CD4-positive, alpha-beta memory T cell (primary cell): Measurements from ENCODE around the gene MYO18B. TPM values are rescaled to one million over a fixed set of nuclear protein-coding genes. Genes with fewer than 3 reads are reported as not detected.

Experiments used
- CTCF ChIA-PET: fragments of 350-600 bp; sonication (Branson Sonifier 250); formaldehyde crosslinking; loops from one replicate; lab custom pipeline; 2021; ENCODE audit warnings: inconsistent platforms; ENCODE audit not compliant: partially characterized antibody; lab: Charles Lee
- POLR2A ChIA-PET: fragments of 350-600 bp; sonication (Branson Sonifier 250); formaldehyde crosslinking; loops from one replicate; lab custom pipeline; 2021; ENCODE audit not compliant: partially characterized antibody; lab: Charles Lee
- DNase-seq, 5 donors: peaks; one replicate each; pipeline versions ENCODE4 v3.0.0 to v3.0.0-alpha.2; 2020 to 2022; ENCODE audit warnings: mixed read lengths in 1 of 5
- H3K27ac ChIP-seq: one replicate; pipeline ENCODE4 v1.7.0; 2013; ENCODE audit warnings: low read depth, low read length
- H3K27me3 ChIP-seq: 2 replicates; pipeline ENCODE4 v1.7.0; 2013; ENCODE audit warnings: mild to moderate bottlenecking, low read length, moderate library complexity; ENCODE audit not compliant: insufficient read depth
- H3K36me3 ChIP-seq: 2 replicates; pipeline ENCODE4 v1.7.0; 2013; ENCODE audit warnings: mild to moderate bottlenecking, low read length, moderate library complexity; ENCODE audit not compliant: insufficient read depth
- H3K4me1 ChIP-seq: 2 replicates; pipeline ENCODE4 v1.7.0; 2013; ENCODE audit warnings: mild to moderate bottlenecking, low read length, moderate library complexity; ENCODE audit not compliant: insufficient read depth
- H3K4me3 ChIP-seq, 2 donors: one replicate each; pipeline ENCODE4 v1.7.0; 2013; ENCODE audit warnings: low read length in 2 of 2, mild to moderate bottlenecking in 1 of 2
- H3K9me3 ChIP-seq, 2 donors: one replicate each; pipeline ENCODE4 v1.7.0; 2013; ENCODE audit warnings: low read length in 2 of 2, control low read depth in 1 of 2; ENCODE audit not compliant: control insufficient read depth in 1 of 2
- H3K27ac Mint-ChIP-seq, 7 donors: one replicate each; pipeline ENCODE4 v1.8.0; 2020 to 2021; ENCODE audit warnings: mixed read lengths in 7 of 7, mild to moderate bottlenecking in 6 of 7, inconsistent platforms in 3 of 7, moderate library complexity in 3 of 7
- H3K27me3 Mint-ChIP-seq, 2 donors: one replicate each; pipeline ENCODE4 v1.8.0; 2020 to 2021; ENCODE audit warnings: mixed read lengths in 2 of 2
- H3K36me3 Mint-ChIP-seq, 2 donors: one replicate each; pipeline ENCODE4 v1.8.0; 2020 to 2021; ENCODE audit warnings: mixed read lengths in 2 of 2, inconsistent platforms in 1 of 2, mild to moderate bottlenecking in 1 of 2
- H3K4me1 Mint-ChIP-seq, 4 donors: one replicate each; pipeline ENCODE4 v1.8.0; 2020 to 2021; ENCODE audit warnings: mixed read lengths in 4 of 4, mild to moderate bottlenecking in 1 of 4
- H3K4me3 Mint-ChIP-seq, 8 donors: one replicate each; pipeline ENCODE4 v1.8.0; 2020 to 2021; ENCODE audit warnings: mixed read lengths in 8 of 8, mild to moderate bottlenecking in 7 of 8, moderate library complexity in 6 of 8, inconsistent platforms in 3 of 8
- H3K9me3 Mint-ChIP-seq, 8 donors: one replicate each; pipeline ENCODE4 v1.8.0; 2020 to 2021; ENCODE audit warnings: mixed read lengths in 8 of 8, mild to moderate bottlenecking in 5 of 8, inconsistent platforms in 3 of 8, moderate library complexity in 1 of 8
- intact Hi-C: fragments of 100-400 bp; cut with micrococcal nuclease; formaldehyde crosslinking; loops from one replicate; pipeline ENCODE4 v1.15.1; 2023
- polyA plus RNA-seq, 2 donors: library from polyadenylated mRNA; unstranded; fragments of 300-500 nt; fragmentation: Illumina TruSeq; gene quantifications; one replicate each; pipeline ENCODE4 v1.2.3, GENCODE V29; 2021
- total RNA-seq, 2 experiments: library from RNA; stranded (reverse); gene quantifications; one replicate each; pipeline ENCODE4 v1.2.3, GENCODE V29; 2021

The MYO18B gene
- total and polyA plus RNA-seq, 4 experiments from 2014 or later: 0.02 to 0.26 (median 0.19) TPM; not detected in 1

GRCh38 chr22:25896592-25896991 lies 154.6 kb downstream of the MYO18B start:
- intact Hi-C loops: no loop called here
- H3K27me3 Mint-ChIP-seq: peaks cover 7 to 15% of the 10 kb centered on the region in 2 donors
- H3K4me3 Mint-ChIP-seq: no peak overlapping the region
- Histone ChIP-seq H3K4me3 (no peak overlapping the region), H3K4me1 (no peaks in the 10 kb centered on the region), H3K9me3 (no peaks in the 10 kb centered on the region), H3K27me3 (no peaks in the 10 kb centered on the region), H3K36me3 (no peaks in the 10 kb centered on the region), H3K27ac (no peak overlapping the region)
- no peaks in the 10 kb centered on the region for H3K36me3 Mint-ChIP-seq
- no peaks in the 10 kb centered on the region for H3K4me1 Mint-ChIP-seq
- H3K9me3 Mint-ChIP-seq: peaks cover 0 to 2% (median 0%) of the 10 kb centered on the region in 8 donors
- DNase-seq: no peak
- H3K27ac Mint-ChIP-seq: no peak overlapping the region
- POLR2A ChIA-PET: no interaction called here
- CTCF ChIA-PET: no interaction called here

GRCh38 chr22:25898707-25899365 lies 156.8 kb downstream of the MYO18B start:
- H3K9me3 Mint-ChIP-seq: peaks cover 0 to 2% (median 0%) of the 10 kb centered on the region in 8 donors
- H3K9me3 ChIP-seq: no peaks in the 10 kb centered on the region
- H3K27me3 ChIP-seq: no peaks in the 10 kb centered on the region
- H3K27ac Mint-ChIP-seq: no peak overlapping the region
- CTCF ChIA-PET: no interaction called here
- POLR2A ChIA-PET: no interaction called here
- no peak for DNase-seq
- no peaks in the 10 kb centered on the region for H3K36me3 ChIP-seq
- H3K4me1 Mint-ChIP-seq: no peaks in the 10 kb centered on the region
- intact Hi-C loops: no loop called here
- no peaks in the 10 kb centered on the region for H3K36me3 Mint-ChIP-seq
- no peaks in the 10 kb centered on the region for H3K4me1 ChIP-seq
- H3K27ac ChIP-seq: no peak overlapping the region
- H3K4me3 ChIP-seq: no peak overlapping the region
- H3K27me3 Mint-ChIP-seq: peaks cover 12% of the 10 kb centered on the region in 2 donors
- no peak overlapping the region for H3K4me3 Mint-ChIP-seq

GRCh38 chr22:25899566-25899965 lies 157.6 kb downstream of the MYO18B start:
- Mint-ChIP-seq H3K27me3 (peaks cover 14 to 16% of the 10 kb centered on the region in 2 donors), H3K4me3 (no peak overlapping the region), H3K9me3 (peaks cover 0 to 2% (median 0%) of the 10 kb centered on the region in 8 donors), H3K36me3 (no peaks in the 10 kb centered on the region), H3K4me1 (no peaks in the 10 kb centered on the region), H3K27ac (no peak overlapping the region)
- Histone ChIP-seq H3K36me3 (no peaks in the 10 kb centered on the region), H3K27ac (no peak overlapping the region), H3K4me1 (no peaks in the 10 kb centered on the region), H3K27me3 (no peaks in the 10 kb centered on the region), H3K9me3 (no peaks in the 10 kb centered on the region), H3K4me3 (no peak overlapping the region)
- POLR2A ChIA-PET: no interaction called here
- DNase-seq: no peak
- intact Hi-C loops: no loop called here
- CTCF ChIA-PET: no interaction called here

- ChIA-PET CTCF (no interaction called here), POLR2A (no interaction called here)
- Histone ChIP-seq H3K9me3 (no peaks in the 10 kb centered on the region), H3K27me3 (no peaks in the 10 kb centered on the region), H3K4me3 (no peak overlapping the region), H3K36me3 (no peaks in the 10 kb centered on the region), H3K27ac (no peak overlapping the region), H3K4me1 (no peaks in the 10 kb centered on the region)
- H3K4me3 Mint-ChIP-seq: no peak overlapping the region
- H3K4me1 Mint-ChIP-seq: no peaks in the 10 kb centered on the region
- intact Hi-C loops: no loop called here
- H3K27me3 Mint-ChIP-seq: peaks cover 10 to 16% of the 10 kb centered on the region in 2 donors
- H3K36me3 Mint-ChIP-seq: no peaks in the 10 kb centered on the region
- DNase-seq: no peak
- H3K27ac Mint-ChIP-seq: no peak overlapping the region
- H3K9me3 Mint-ChIP-seq: peaks cover 0 to 2% (median 0%) of the 10 kb centered on the region in 8 donors
Observed at GRCh38 chr22:25900390-25900789, 158.4 kb downstream of the MYO18B start.

GRCh38 chr22:25900880-25901279 lies 158.9 kb downstream of the MYO18B start:
- Mint-ChIP-seq H3K27me3 (peaks cover 10 to 13% of the 10 kb centered on the region in 2 donors), H3K36me3 (no peaks in the 10 kb centered on the region), H3K27ac (no peak overlapping the region), H3K9me3 (peaks cover 0 to 3% (median 0%) of the 10 kb centered on the region in 8 donors), H3K4me3 (no peak overlapping the region), H3K4me1 (no peaks in the 10 kb centered on the region)
- H3K9me3 ChIP-seq: no peaks in the 10 kb centered on the region
- no peaks in the 10 kb centered on the region for H3K27me3 ChIP-seq
- H3K27ac ChIP-seq: no peak overlapping the region
- ChIA-PET POLR2A (no interaction called here), CTCF (no interaction called here)
- DNase-seq: no peak
- intact Hi-C loops: no loop called here
- no peak overlapping the region for H3K4me3 ChIP-seq
- no peaks in the 10 kb centered on the region for H3K4me1 ChIP-seq
- no peaks in the 10 kb centered on the region for H3K36me3 ChIP-seq

GRCh38 chr22:25902402-25902801 lies 160.4 kb downstream of the MYO18B start:
- H3K9me3 Mint-ChIP-seq: peaks cover 0 to 5% (median 1%) of the 10 kb centered on the region in 8 donors
- H3K4me3 ChIP-seq: no peak overlapping the region
- no peaks in the 10 kb centered on the region for H3K9me3 ChIP-seq
- no peaks in the 10 kb centered on the region for H3K4me1 ChIP-seq
- peaks cover 4 to 11% of the 10 kb centered on the region in 2 donors for H3K27me3 Mint-ChIP-seq
- no peak overlapping the region for H3K27ac ChIP-seq
- H3K27ac Mint-ChIP-seq: no peak overlapping the region
- H3K36me3 ChIP-seq: no peaks in the 10 kb centered on the region
- DNase-seq: no peak
- H3K36me3 Mint-ChIP-seq: no peaks in the 10 kb centered on the region
- POLR2A ChIA-PET: no interaction called here
- no peaks in the 10 kb centered on the region for H3K27me3 ChIP-seq
- CTCF ChIA-PET: no interaction called here
- intact Hi-C loops: no loop called here
- no peak overlapping the region for H3K4me3 Mint-ChIP-seq
- no peaks in the 10 kb centered on the region for H3K4me1 Mint-ChIP-seq

DNA sequence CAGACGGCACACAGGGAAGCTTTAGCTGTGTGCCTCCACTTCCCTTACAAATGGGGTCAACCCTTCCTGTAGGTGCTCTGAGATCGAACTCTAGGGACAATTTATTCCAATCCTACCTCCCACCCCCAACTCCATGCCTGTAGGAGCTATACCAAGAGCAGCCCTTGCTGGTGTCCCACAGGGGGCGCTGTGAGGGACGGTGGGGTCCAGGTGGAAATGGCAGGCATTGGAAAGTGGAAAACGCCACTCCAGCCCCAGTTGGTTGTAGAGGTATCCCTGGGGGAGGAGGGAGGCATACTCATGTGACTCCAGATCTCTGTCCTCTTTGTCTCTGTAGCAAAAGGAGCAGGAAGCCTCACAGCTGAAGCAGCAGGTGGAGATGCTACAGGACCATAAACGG lies 161.3 kb downstream of the MYO18B start:
- H3K9me3 Mint-ChIP-seq: peaks cover 0 to 5% (median 1%) of the 10 kb centered on the region in 8 donors
- H3K4me1 Mint-ChIP-seq: no peaks in the 10 kb centered on the region
- no peak overlapping the region for H3K4me3 Mint-ChIP-seq
- ChIA-PET POLR2A (no interaction called here), CTCF (no interaction called here)
- no peak for DNase-seq
- no peaks in the 10 kb centered on the region for H3K4me1 ChIP-seq
- H3K27ac ChIP-seq: no peak overlapping the region
- no peaks in the 10 kb centered on the region for H3K27me3 ChIP-seq
- no peaks in the 10 kb centered on the region for H3K9me3 ChIP-seq
- intact Hi-C loops: no loop called here
- H3K27ac Mint-ChIP-seq: no peak overlapping the region
- H3K4me3 ChIP-seq: no peak overlapping the region
- peaks cover 4 to 11% of the 10 kb centered on the region in 2 donors for H3K27me3 Mint-ChIP-seq
- no peaks in the 10 kb centered on the region for H3K36me3 ChIP-seq
- H3K36me3 Mint-ChIP-seq: no peaks in the 10 kb centered on the region
